SK-N-SH (cell line): ENCODE data around the gene TICAM2. TPM values are rescaled to one million over a fixed set of nuclear protein-coding genes. Genes with fewer than 3 reads are reported as not detected.

ENCODE experiments used
- CTCF ChIA-PET: fragments of 300-600, 350-600 bp; formaldehyde crosslinking; extraction: SDS; loops from one replicate; lab custom pipeline; 2021; lab: Yijun Ruan, JAX
- POLR2A ChIA-PET: fragments of 350-600 bp; sonication (Branson Sonifier 250); formaldehyde crosslinking; extraction: SDS; loops from one replicate; lab custom pipeline; 2020; ENCODE audit warnings: antibody characterized with exemption, inconsistent platforms; lab: Yijun Ruan, JAX
- DNase-seq: peaks from one replicate; pipeline ENCODE4 v3.0.0; 2012
- H2AFZ ChIP-seq: fragments of 200-600 bp; sonication (generic); 2 replicates; pipeline ENCODE4 v1.8.1; 2016; ENCODE audit warnings: antibody characterized with exemption, mild to moderate bottlenecking, low read depth
- H3F3A ChIP-seq: fragments of 200-600 bp; sonication (generic); replicated peaks from 2 replicates; pipeline ENCODE3; 2016; ENCODE audit warnings: antibody characterized with exemption, mild to moderate bottlenecking; ENCODE audit not compliant: insufficient read depth
- H3K27ac ChIP-seq, 2 experiments: fragments of 200-500 bp in 1 of 2; fragments of 200-600 bp in 1 of 2; sonication (Bioruptor generic) in 1 of 2; sonication (generic), shearing (Covaris generic) in 1 of 2; 2 replicates each; pipeline versions ENCODE4 v1.5.1 to v1.6.1; 2014 to 2016; ENCODE audit warnings: low read depth in 2 of 2, inconsistent platforms in 1 of 2, low read length in 1 of 2, mild to moderate bottlenecking in 1 of 2, mixed read lengths in 1 of 2
- H3K27me3 ChIP-seq: fragments of 200-600 bp; sonication (generic), shearing (Covaris generic); 2 replicates; pipeline ENCODE4 v1.6.1; 2016; ENCODE audit warnings: mixed run types; ENCODE audit not compliant: insufficient read depth
- H3K36me3 ChIP-seq, 2 experiments: fragments of 200-500 bp in 1 of 2; fragments of 200-600 bp in 1 of 2; sonication (Bioruptor generic) in 1 of 2; sonication (generic) in 1 of 2; replicated peaks in 1 of 2; 2 replicates each; pipeline versions ENCODE3 to v1.5.1; 2014 to 2016; ENCODE audit warnings: low read length in 1 of 2, mild to moderate bottlenecking in 1 of 2; ENCODE audit not compliant: insufficient read depth in 2 of 2, control insufficient read depth in 1 of 2
- H3K4me1 ChIP-seq, 2 experiments: fragments of 200-500 bp in 1 of 2; fragments of 200-600 bp in 1 of 2; sonication (Bioruptor generic) in 1 of 2; sonication (generic), shearing (Covaris generic) in 1 of 2; 2 replicates each; pipeline versions ENCODE4 v1.5.1 to v1.6.1; 2014 to 2016; ENCODE audit warnings: low read depth in 1 of 2, low read length in 1 of 2, mixed run types in 1 of 2; ENCODE audit not compliant: insufficient read depth in 2 of 2, control insufficient read depth in 1 of 2
- H3K4me2 ChIP-seq: fragments of 200-600 bp; sonication (generic), shearing (Covaris generic); 2 replicates; pipeline ENCODE4 v1.6.1; 2017; ENCODE audit warnings: mixed run types
- H3K4me3 ChIP-seq, 2 experiments: fragments of 200-500 bp in 1 of 2; fragments of 200-600 bp in 1 of 2; sonication (Bioruptor generic) in 1 of 2; sonication (generic), shearing (Covaris generic) in 1 of 2; 2 replicates each; pipeline versions ENCODE4 v1.5.1 to v1.8.1; 2014 to 2016; ENCODE audit warnings: low read depth in 2 of 2, inconsistent platforms in 1 of 2, low read length in 1 of 2, mild to moderate bottlenecking in 1 of 2, mixed read lengths in 1 of 2, moderate library complexity in 1 of 2
- H3K79me2 ChIP-seq: fragments of 200-600 bp; sonication (generic); 2 replicates; pipeline ENCODE4 v1.8.1; 2017; ENCODE audit warnings: mild to moderate bottlenecking; ENCODE audit not compliant: insufficient read depth
- H3K9ac ChIP-seq: fragments of 200-600 bp; sonication (generic); 2 replicates; pipeline ENCODE4 v1.6.1; 2017; ENCODE audit warnings: mixed run types
- H3K9me2 ChIP-seq: fragments of 200-600 bp; sonication (generic); 2 replicates; pipeline ENCODE4 v1.6.1; 2017; ENCODE audit warnings: mixed run types
- H3K9me3 ChIP-seq: fragments of 200-600 bp; sonication (generic); 2 replicates; pipeline ENCODE4 v1.6.1; 2017; ENCODE audit warnings: mixed run types, mild to moderate bottlenecking, moderate library complexity
- H4K20me1 ChIP-seq: fragments of 200-600 bp; sonication (generic); 2 replicates; pipeline ENCODE4 v1.6.1; 2017; ENCODE audit warnings: mild to moderate bottlenecking, mixed run types; ENCODE audit not compliant: insufficient read depth
- CHD2 ChIP-seq: fragments of 150-350 bp; IDR thresholded peaks from 2 replicates; pipeline ENCODE4 v1.6.1; 2018; ENCODE audit warnings: low read length; ENCODE audit not compliant: partially characterized antibody
- ELF1 ChIP-seq: IDR thresholded peaks from 2 replicates; pipeline ENCODE4 v1.4.0; 2012
- EP300 ChIP-seq, 2 experiments: IDR thresholded peaks; 2 replicates each; pipeline versions ENCODE4 v1.4.0 to v1.6.1; 2012; ENCODE audit warnings: borderline replicate concordance in 1 of 2, low read depth in 1 of 2, low read length in 1 of 2
- EZH2phosphoT487 ChIP-seq: fragments of 200-600 bp; sonication (generic); IDR thresholded peaks from 2 replicates; pipeline ENCODE4 v1.6.1; 2017; ENCODE audit warnings: low read depth, mixed run types, mild to moderate bottlenecking, antibody characterized with exemption, moderate library complexity, borderline replicate concordance
- FOSL2 ChIP-seq: IDR thresholded peaks from 2 replicates; pipeline ENCODE4 v1.4.0; 2012; ENCODE audit warnings: low read depth, mild to moderate bottlenecking, moderate library complexity, borderline replicate concordance
- FOXJ3 ChIP-seq: sonication (generic); formaldehyde crosslinking; IDR thresholded peaks from 2 replicates; pipeline ENCODE4 v1.5.1; 2020; ENCODE audit warnings: mild to moderate bottlenecking, missing genetic modification reagents
- FOXM1 ChIP-seq: IDR thresholded peaks from 2 replicates; pipeline ENCODE4 v1.4.0; 2012; ENCODE audit warnings: low read depth, mild to moderate bottlenecking
- GABPA ChIP-seq: IDR thresholded peaks from 2 replicates; pipeline ENCODE4 v1.4.0; 2012; ENCODE audit warnings: low read depth, mild to moderate bottlenecking
- GATA2 ChIP-seq: sonication (generic); formaldehyde crosslinking; IDR thresholded peaks from 2 replicates; pipeline ENCODE4 v1.5.0; 2020; ENCODE audit warnings: mild to moderate bottlenecking, missing genetic modification reagents
- MEF2A ChIP-seq: IDR thresholded peaks from 2 replicates; pipeline ENCODE4 v1.4.0; 2012; ENCODE audit warnings: low read depth, borderline replicate concordance
- MXI1 ChIP-seq: IDR thresholded peaks from 2 replicates; pipeline ENCODE4 v1.6.1; 2012; ENCODE audit warnings: mild to moderate bottlenecking, low read depth, low read length, improper control_type of control experiment
- NFIC ChIP-seq: IDR thresholded peaks from 2 replicates; pipeline ENCODE4 v1.4.0; 2012; ENCODE audit warnings: borderline replicate concordance
- NRF1 ChIP-seq: IDR thresholded peaks from 2 replicates; pipeline ENCODE4 v1.6.1; 2012; ENCODE audit warnings: low read depth, mild to moderate bottlenecking, low read length
- PBX3 ChIP-seq: IDR thresholded peaks from 2 replicates; pipeline ENCODE4; 2012
- POLR2AphosphoS5 ChIP-seq: IDR thresholded peaks from 2 replicates; pipeline ENCODE4 v1.6.1; 2012; ENCODE audit warnings: low read depth, low read length
- RAD21 ChIP-seq: IDR thresholded peaks from 2 replicates; pipeline ENCODE4 v1.6.1; 2012; ENCODE audit warnings: mild to moderate bottlenecking, low read length
- RCOR1 ChIP-seq: fragments of 150-350 bp; IDR thresholded peaks from 2 replicates; pipeline ENCODE4 v1.6.1; 2017; ENCODE audit warnings: antibody characterized with exemption, low read length
- REST ChIP-seq: IDR thresholded peaks from 2 replicates; pipeline ENCODE4 v1.6.1; 2012; ENCODE audit warnings: mild to moderate bottlenecking, low read depth, low read length, moderate library complexity
- RFX5 ChIP-seq: IDR thresholded peaks from 2 replicates; pipeline ENCODE4 v1.6.1; 2012; ENCODE audit warnings: mild to moderate bottlenecking, improper control_type of control experiment, low read length
- RXRA ChIP-seq: IDR thresholded peaks from 2 replicates; pipeline ENCODE4 v1.4.0; 2012; ENCODE audit warnings: low read depth, mild to moderate bottlenecking, borderline replicate concordance
- SMC3 ChIP-seq: IDR thresholded peaks from 2 replicates; pipeline ENCODE4 v1.6.1; 2012; ENCODE audit warnings: low read depth, low read length, improper control_type of control experiment
- TCF12 ChIP-seq: IDR thresholded peaks from 2 replicates; pipeline ENCODE4 v1.4.0; 2012
- USF2 ChIP-seq: fragments of 150-350 bp; IDR thresholded peaks from 2 replicates; pipeline ENCODE4 v1.6.1; 2017; ENCODE audit warnings: antibody characterized with exemption, low read length, low read depth, borderline replicate concordance
- WGBS: methylation state at CpG from one replicate; pipeline ENCODE4 v1.1.6; 2017; ENCODE audit warnings: low lambda C conversion rate; 5-methylcytosine and 5-hydroxymethylcytosine counted together
- polyA plus RNA-seq, 3 experiments: library from polyadenylated mRNA; depleted of rRNA; stranded (reverse); fragments of >200 nt; gene quantifications; 2 replicates each; pipeline ENCODE4 v1.2.3, GENCODE V29; 2012
- TF ChIP-seq, protein P1 (sequence below): IDR thresholded peaks from 2 replicates; pipeline ENCODE4 v1.4.0; 2012; ENCODE audit warnings: low read depth
- TF ChIP-seq, protein P2 (sequence below): fragments of 200-600 bp; sonication (generic); IDR thresholded peaks from 2 replicates; pipeline ENCODE4 v1.6.1; 2017; ENCODE audit warnings: antibody characterized with exemption, mild to moderate bottlenecking, moderate library complexity

TICAM2 gene
- polyA plus RNA-seq, 1 of the 3 experiments (the other 2 are of a cell fraction), result not detected

DNA sequence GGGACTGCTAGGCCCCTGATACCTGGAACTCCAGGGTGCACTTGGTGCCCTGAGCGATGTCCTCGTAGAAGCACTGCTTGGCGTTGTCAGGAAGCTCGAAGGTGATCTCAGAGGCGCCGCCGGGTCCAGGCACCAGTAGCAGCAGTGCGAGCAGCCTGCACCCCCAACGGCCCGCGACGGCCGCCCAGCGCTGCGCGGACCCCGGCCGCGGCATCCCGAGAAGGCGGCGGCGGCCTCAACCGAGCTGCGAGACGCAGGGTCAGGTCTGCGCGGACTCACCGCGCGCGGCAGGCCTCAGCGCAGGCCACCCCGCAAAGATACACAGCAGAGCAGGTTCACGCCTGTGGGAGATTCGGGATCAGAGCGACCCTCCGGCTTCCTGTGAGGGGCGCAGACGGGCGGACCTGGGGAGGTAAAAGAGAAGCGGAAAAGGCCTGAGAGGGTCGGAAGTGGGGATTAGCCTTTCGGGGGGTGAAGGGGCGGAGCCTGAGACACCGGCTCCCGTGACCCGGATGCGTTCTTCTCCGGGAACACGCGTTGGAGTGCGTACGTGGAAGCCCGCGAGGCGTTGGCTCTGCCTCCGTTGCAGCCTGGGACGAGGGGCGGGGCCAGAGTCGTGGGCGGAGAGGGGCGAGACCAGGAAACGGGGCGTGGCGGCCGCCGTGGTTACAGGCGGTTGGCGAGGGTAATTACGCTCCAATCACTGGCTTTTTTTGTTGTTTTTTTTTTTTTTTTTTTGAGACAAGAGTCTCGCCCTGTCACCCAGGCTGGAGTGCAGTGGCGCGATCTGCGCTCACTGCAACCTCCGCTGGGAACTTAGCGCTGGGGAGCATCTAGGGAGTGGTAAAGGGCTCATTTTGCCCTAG is 23.5 kb upstream of the TICAM2 start, which contains the start of gene TMED7:
TMED7 (minus strand) TSS at position 458 of the 866 bp plus-strand sequence; CDS start at position 214, 244 bp downstream.
- Histone ChIP-seq H3K4me3 (peak within 1 kb of the TSS; percentile 90 to 99), H3K79me2 (peaks cover 56% of the 10 kb centered on the region)
- POLR2A ChIA-PET, result interaction anchor here (0.6 to 1.5 kb wide), 2 partner anchors 189 to 802 kb away, joined by 3 read pairs; no protein-coding TSS in a partner anchor
- TF ChIP-seq RCOR1 (peak; percentile 9; the same call in 1 of the 2 replicates), RAD21 (no peak), FOSL2 (no peak), TCF12 (no peak), SMC3 (no peak), ELF1 (peak; percentile 78), GABPA (peak; percentile 90), NRF1 (no peak), RXRA (no peak), EP300 (IDR thresholded peaks at IDR 0.05; ENCODE audit: borderline replicate concordance in 1 of 2, low read depth in 1 of 2, low read length in 1 of 2) (peak in 1 of 2 experiments; percentile 9; a peak in 1 of 4 replicates), EZH2phosphoT487 (no peak), CHD2 (peak; percentile 97), FOXJ3 (CRISPR knock-in tag) (no peak), USF2 (no peak), POLR2AphosphoS5 (peak; percentile 80), PBX3 (no peak), MEF2A (no peak), FOXM1 (no peak), RFX5 (peak; percentile 76), NFIC (no peak), REST (no peak), GATA2 (no peak), MXI1 (peak; percentile 91)
- TF ChIP-seq, protein P1, sequence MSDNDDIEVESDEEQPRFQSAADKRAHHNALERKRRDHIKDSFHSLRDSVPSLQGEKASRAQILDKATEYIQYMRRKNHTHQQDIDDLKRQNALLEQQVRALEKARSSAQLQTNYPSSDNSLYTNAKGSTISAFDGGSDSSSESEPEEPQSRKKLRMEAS, result peak; percentile 92
- TF ChIP-seq, protein P2, sequence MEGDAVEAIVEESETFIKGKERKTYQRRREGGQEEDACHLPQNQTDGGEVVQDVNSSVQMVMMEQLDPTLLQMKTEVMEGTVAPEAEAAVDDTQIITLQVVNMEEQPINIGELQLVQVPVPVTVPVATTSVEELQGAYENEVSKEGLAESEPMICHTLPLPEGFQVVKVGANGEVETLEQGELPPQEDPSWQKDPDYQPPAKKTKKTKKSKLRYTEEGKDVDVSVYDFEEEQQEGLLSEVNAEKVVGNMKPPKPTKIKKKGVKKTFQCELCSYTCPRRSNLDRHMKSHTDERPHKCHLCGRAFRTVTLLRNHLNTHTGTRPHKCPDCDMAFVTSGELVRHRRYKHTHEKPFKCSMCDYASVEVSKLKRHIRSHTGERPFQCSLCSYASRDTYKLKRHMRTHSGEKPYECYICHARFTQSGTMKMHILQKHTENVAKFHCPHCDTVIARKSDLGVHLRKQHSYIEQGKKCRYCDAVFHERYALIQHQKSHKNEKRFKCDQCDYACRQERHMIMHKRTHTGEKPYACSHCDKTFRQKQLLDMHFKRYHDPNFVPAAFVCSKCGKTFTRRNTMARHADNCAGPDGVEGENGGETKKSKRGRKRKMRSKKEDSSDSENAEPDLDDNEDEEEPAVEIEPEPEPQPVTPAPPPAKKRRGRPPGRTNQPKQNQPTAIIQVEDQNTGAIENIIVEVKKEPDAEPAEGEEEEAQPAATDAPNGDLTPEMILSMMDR, result no peak

More for the DNA sequence above, 23.5 kb upstream of the TICAM2 start, which contains the start of gene TMED7:
- Histone ChIP-seq H3F3A (peaks cover 5% of the 10 kb centered on the region), H3K9me2 (no peaks in the 10 kb centered on the region), H3K36me3 (peaks cover 14 to 16% of the 10 kb centered on the region in 2 experiments), H3K27ac (peak within 1 kb of the TSS; percentile 93 to 94), H3K4me2 (peak within 1 kb of the TSS; percentile 92), H4K20me1 (peaks cover 40% of the 10 kb centered on the region), H2AFZ (peak within 1 kb of the TSS; percentile 94), H3K9ac (peak within 1 kb of the TSS; percentile 100), H3K9me3 (no peaks in the 10 kb centered on the region), H3K27me3 (no peaks in the 10 kb centered on the region), H3K4me1 (peaks cover 16 to 21% of the 10 kb centered on the region in 2 experiments)
- CTCF ChIA-PET, result interaction anchor here (0.6 to 3.4 kb wide), 8 partner anchors 9 to 316 kb away, joined by 3 to 11 read pairs (median 4); no protein-coding TSS in a partner anchor
- under 1% methylated on average over 36 of the region's 77 CpGs for WGBS
- DNase-seq, result peak; percentile 95
